Measurements from ENCODE around the gene HDHD5. TPM values are rescaled to one million over a fixed set of nuclear protein-coding genes. Genes with fewer than 3 reads are reported as not detected.

HDHD5 gene
- 10 to 100 TPM; 22.0 to 71.3 TPM for total RNA-seq

DNA sequence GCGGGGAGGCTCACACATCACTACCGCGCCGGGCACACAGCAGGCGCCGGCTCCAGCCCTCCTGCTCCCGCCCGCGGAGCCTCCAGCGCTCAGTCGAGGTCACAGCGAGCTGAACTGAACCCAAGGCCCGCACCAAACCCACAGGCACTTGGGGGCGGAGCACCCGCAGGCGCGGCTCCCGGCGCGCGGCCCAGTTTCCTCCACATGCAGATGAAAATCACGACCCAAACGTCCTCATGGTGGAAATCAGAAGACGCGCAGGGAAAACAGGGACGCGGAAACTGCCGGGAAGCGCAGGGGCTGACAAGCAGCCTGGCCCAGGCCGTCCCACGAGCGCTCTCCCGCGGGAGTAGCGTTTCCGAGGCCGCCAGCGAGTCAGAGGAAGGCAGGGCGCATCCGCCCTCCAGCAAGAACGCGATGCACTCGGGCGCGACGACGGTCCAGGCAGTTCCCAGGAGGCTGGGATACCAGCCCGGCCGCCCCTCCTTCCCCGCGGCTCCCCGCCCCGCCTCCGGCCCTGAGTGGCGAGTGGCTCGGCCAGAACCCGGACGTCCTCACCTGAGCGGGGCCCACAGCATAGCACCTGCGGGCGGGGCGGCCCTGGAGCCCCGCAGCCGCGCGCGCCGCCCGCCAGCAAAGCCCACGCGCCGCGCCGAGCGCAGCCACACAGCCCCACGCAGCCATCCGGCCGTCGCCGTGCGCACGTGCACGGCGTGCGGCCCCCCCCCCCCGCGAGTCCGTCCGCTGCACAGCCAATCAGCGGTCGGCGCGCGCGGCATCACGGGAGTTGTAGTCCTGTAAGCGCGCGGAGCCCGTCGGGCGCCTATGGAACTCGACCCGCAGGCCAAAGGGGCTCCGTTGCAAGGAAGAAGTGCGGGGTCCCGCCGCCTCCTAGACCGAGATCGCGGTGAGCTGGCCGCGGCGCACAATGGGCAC lies at the start of gene HDHD5:
HDHD5 (minus strand) TSS at position 710 of the 936 bp plus-strand sequence; CDS start at position 684, 26 bp downstream.
- Mint-ChIP-seq H3K9me3 (no peaks in the 10 kb centered on the region), H3K36me3 (peaks cover 5 to 6% of the 10 kb centered on the region in 2 donors), H3K27ac (peak within 1 kb of the TSS; percentile 74 to 94)
- ATAC-seq, result peak; percentile 82 to 85
- DNase-seq (ENCODE audit: low spot score in 2 of 2), result peak; percentile 83 to 86

DNA sequence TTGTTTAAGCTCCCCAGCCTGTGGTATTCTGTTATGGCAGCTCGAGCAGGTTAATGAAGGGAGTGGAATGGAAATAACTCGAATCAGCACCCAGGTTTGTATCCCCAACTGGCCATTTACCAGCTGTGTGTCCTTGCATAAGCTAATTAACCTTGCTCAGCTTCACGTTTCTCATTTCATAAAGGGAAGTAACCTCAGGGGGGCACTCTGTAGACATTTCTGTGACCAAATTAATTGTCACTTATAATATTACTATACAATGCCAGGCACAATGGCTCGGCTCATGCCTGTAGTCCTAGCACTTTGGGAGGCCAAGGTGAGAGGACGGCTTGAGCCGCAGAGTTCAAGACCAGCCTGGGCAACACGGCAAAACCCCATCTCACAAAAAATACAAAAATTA lies 46.4 kb upstream of the HDHD5 start:
- H3K36me3 Mint-ChIP-seq, result no peaks in the 10 kb centered on the region
- ATAC-seq (no peak), DNase-seq (ENCODE audit: low spot score in 2 of 2) (no peak)
- H3K9me3 Mint-ChIP-seq, result no peaks in the 10 kb centered on the region
- H3K27ac Mint-ChIP-seq, result no peak overlapping the region

DNA sequence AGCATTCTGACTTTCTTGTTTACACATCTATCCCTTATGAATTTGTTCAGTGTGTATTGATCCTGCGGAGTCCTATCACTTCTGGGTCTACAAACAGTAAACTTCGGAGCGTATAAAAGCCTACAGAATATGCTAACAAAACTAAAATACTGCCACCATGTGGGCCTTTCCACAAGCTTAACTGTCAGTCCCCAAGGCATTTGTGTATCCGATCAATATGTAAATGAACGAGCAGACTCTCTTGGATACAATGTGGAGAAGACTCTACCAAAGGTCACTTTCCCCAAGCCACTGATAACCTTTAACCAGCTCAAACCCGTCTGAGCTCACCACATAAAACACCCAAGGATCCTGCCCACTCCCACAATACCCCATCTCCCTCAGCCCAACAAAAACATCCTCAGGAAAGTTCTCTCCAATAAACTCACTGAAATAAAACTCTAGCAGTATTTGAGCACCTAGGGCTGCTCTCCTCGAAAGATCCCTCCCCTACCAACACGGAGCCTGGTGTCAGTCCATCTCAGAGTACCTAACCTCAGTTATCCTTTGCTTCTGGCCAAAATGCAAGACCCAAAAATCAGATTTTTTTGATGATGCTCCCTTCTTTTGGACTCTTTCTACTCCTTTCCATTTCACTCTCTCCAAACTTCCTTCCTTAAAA lies 42.3 kb upstream of the HDHD5 start:
- Mint-ChIP-seq H3K27ac (no peak overlapping the region), H3K9me3 (no peaks in the 10 kb centered on the region), H3K36me3 (no peaks in the 10 kb centered on the region)
- ATAC-seq (no peak), DNase-seq (ENCODE audit: low spot score in 2 of 2) (no peak)

DNA sequence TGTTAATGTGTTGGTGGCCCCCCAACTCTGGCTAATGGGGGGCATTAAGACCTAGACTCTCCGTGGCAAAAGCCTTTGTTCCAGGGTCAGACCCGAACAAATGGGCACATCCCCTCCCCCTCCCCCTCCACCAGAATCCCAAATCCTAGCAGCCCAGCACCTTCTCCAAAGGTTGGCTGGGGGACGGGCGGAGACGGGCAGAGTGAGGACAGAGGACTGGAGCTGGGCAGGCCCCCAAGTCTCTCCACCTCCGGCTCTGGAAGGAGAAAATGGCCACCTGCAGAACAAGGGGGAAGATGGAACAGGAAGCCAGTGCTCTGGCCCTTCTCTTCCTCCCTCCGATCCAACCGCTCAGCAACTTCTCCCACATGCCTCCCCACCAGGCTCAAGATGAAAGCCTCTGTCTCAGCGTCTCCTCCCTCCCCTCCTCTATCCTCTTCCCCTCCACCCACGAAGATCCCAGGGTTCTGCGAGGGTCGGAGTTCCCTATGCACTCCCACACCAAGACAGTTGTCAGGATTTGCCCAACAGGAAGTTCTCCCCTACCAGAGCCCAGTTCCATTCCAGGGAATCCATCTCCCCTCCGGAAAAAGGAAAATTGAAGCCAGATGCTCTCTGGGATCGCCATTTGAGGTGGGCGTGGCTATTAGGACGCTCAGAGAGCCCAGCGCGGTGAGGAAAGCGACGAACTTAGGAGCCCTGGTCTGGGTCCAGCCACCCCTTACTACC lies 40.1 kb upstream of the HDHD5 start:
- peak overlapping the region in 1 of 2 donors; percentile 18 for H3K27ac Mint-ChIP-seq
- no peaks in the 10 kb centered on the region for H3K9me3 Mint-ChIP-seq
- no peaks in the 10 kb centered on the region for H3K36me3 Mint-ChIP-seq
- DNase-seq (ENCODE audit: low spot score in 2 of 2), result no peak
- ATAC-seq, result no peak

DNA sequence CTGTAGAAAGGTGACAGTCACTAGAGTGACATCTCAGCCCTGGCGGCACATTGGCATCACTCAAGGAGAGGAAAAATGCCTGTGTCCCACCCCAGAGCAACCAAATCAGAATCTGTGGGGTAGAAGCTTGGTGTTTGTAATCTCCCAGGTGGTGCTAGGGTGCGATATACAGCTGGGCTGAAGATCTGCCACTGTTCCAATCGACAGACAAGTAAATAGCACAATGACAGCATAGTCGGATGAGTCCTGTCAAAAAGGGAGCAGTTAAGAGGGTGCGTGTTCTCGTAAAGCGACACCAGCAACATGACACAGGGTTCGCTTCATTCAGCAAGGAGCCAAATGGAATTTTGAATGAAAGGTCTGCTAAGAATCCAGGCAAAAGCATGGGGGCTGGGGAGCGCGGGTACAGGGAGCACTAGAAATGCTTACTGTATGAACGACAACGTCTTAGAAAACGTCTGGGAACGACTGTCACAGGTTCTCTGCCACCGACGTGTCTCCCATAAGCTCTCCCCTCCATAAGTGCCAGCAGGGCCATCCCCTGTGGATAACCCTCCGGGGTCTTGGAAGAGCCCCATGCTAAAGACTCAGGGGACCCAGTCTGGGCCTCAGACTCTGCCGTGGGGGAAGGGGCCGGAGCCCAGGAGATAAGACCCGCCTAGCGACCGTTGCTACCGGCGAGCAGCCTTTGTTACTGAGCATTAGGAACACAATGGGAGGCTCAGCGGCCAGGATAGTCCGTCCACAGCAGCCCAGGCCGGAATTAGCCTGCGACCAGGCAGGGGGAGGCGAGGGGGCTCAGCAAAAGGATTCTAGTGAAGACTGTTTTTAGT lies 39.3 kb upstream of the HDHD5 start:
- DNase-seq (ENCODE audit: low spot score in 2 of 2) (no peak), ATAC-seq (no peak)
- H3K36me3 Mint-ChIP-seq, result no peaks in the 10 kb centered on the region
- no peaks in the 10 kb centered on the region for H3K9me3 Mint-ChIP-seq
- H3K27ac Mint-ChIP-seq, result no peak overlapping the region

DNA sequence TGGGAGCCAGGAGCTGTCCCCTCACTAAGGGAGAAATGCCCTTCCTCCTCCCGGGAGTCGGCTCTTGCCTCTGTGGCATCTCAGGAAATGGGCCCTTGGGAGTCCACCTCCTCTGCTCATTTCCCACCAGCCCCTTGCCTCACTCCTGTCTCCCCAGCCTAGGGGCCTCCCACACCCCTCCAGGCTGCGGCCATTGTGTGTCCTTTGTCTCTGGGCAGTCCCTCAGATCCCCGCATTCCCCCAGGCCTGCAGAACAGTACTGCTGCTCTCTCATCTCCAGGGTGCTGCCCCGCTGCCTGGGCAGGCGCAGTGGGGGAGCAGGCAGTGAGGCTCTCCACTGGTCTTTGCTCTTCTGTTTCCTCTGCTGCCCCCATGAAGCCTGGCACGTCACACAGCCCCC lies 35.1 kb upstream of the HDHD5 start:
- Mint-ChIP-seq H3K27ac (peak overlapping the region; percentile 46 to 47), H3K9me3 (no peaks in the 10 kb centered on the region)
- ATAC-seq, result no peak

DNA sequence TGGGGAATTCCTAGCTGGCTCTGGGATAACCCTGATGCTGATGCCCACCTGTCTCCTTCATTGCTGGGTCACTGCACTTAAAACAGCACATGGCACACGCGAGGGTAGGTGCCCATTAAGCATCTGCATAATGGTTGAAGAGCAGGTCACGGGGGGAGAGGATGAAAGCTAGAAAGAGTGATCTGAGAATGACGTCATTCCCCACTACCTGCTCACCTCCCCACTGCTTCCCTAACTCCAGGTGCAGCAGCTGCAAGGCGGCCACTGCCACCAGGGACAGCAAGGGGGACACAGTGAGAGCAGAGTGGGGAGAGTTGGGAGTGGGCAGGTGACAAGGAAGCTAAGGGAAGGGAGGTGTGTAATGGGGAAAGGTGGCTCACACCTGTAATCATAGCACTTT lies 33.1 kb upstream of the HDHD5 start:
- H3K27ac Mint-ChIP-seq, result peak overlapping the region in 1 of 2 donors; percentile 34
- DNase-seq (ENCODE audit: low spot score in 2 of 2), result no peak
- no peak for ATAC-seq
- no peaks in the 10 kb centered on the region for H3K36me3 Mint-ChIP-seq
- H3K9me3 Mint-ChIP-seq, result no peaks in the 10 kb centered on the region

More for the DNA sequence above, 35.1 kb upstream of the HDHD5 start:
- DNase-seq (ENCODE audit: low spot score in 2 of 2), result no peak
- H3K36me3 Mint-ChIP-seq, result no peaks in the 10 kb centered on the region

DNA sequence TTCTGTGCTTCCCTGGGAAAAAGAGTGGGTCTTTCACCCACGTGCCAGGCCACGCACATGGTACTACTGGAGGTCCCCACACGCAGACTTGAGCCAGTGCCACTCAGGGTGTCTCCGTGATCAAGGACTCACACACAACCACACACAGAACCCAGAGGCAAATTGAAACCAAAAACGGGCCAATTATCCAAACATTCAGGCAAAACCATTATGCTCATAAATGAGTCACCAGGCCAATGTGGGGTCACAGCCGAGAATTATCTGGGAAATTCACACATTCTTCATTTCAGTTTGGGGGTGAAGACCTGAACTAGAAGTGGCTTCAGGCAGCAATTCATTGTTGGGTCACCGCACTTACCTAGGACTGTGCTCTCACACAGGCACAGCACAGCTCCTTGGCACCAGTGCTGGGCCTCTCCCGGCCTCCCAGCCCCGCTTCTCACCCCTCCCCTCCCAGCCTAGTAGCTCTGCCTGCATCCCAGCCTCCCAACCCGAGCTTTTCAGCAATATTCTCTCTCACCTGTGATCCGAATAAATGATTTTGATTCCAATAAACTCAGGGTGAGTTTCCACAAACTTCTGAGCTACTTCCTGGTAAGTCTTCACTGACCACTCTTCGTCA lies 32.2 kb upstream of the HDHD5 start:
- H3K36me3 Mint-ChIP-seq, result no peaks in the 10 kb centered on the region
- H3K27ac Mint-ChIP-seq, result peak overlapping the region in 1 of 2 donors; percentile 22
- no peak for ATAC-seq
- no peaks in the 10 kb centered on the region for H3K9me3 Mint-ChIP-seq
- DNase-seq (ENCODE audit: low spot score in 2 of 2), result no peak

DNA sequence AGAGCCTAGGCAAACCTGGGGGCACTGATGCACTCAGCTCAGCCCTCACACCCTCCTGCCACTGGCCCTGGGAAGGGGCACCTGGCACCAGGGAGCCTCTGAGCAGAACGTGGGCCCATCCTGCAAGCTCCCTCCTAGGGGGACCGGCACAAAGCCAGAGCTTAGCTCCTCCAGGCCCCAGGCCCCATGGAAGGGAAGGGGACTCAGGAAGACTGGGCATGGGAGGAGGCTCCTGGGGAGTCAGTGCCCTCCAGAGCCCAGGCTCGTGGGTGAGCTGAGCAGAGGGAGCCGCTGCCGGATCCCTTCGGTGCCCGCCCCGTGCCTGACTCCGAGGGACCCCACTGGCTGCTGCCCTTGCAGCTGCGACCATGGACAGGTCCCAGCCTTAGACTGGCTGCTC lies 31.6 kb upstream of the HDHD5 start:
- H3K9me3 Mint-ChIP-seq, result no peaks in the 10 kb centered on the region
- H3K27ac Mint-ChIP-seq, result peak overlapping the region in 1 of 2 donors; percentile 22
- no peak for DNase-seq (ENCODE audit: low spot score in 2 of 2)
- no peak for ATAC-seq
- H3K36me3 Mint-ChIP-seq, result no peaks in the 10 kb centered on the region

DNA sequence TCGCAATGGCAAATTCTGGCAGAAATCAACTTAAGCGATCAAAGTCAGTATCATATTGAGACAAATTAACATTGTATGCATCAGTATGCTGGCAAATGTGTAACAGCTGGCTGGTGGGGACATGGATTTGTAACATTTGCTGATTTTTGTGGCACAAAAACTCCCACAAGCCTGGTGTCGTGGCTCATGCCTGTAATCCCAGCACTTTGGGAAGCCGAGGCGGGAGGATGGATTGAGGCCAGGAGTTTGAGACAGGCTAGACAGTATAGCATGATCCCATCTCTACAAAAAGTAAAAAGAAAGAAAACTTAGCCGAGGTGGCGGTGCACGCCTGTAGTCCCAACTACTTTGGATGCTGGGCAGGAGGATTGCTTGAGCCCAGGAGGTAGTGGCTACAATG lies 17.6 kb upstream of the HDHD5 start:
- DNase-seq (ENCODE audit: low spot score in 2 of 2) (no peak), ATAC-seq (no peak)
- Mint-ChIP-seq H3K27ac (no peak overlapping the region), H3K36me3 (no peaks in the 10 kb centered on the region), H3K9me3 (no peaks in the 10 kb centered on the region)

DNA sequence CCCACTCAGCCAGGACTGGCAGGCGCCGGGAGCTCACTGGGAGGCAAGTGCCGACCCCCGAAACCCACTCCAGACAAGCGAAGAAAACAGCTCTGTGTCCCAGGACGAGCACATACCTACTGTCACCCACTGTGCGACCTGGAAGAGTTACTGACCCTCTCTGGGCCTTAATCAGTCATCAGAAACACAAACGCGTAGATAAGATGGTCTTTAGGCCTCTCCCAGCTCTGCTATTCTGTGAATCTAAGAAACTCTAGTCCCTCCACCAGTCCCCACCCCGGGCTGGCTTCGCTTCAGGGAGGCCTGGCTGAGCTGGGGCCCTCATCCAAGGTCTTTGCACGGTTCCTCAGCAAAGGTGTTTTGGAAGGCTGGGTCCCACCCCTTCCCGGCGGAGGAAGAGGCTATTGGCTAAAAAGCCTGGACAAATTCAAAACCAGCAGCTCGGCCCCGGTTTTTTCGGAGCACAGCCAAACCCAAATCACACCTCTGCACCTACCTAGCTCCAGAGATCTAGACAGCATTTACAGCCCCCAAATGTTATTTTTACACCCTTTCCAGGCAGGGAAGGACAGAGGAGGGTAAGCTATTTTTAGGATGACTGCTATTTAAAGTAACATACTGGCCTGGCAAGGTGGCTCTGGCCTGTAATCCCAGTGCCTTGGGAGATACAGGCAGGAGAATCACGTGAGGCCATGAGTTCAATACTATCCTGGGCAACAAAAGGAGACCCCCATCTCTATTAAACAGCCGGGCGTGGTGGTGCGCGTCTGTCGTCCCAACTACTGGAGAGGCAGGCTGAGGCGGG lies 13.2 kb upstream of the HDHD5 start:
- no peak for DNase-seq (ENCODE audit: low spot score in 2 of 2)
- Mint-ChIP-seq H3K9me3 (no peaks in the 10 kb centered on the region), H3K27ac (peak overlapping the region; percentile 36 to 77), H3K36me3 (no peaks in the 10 kb centered on the region)
- no peak for ATAC-seq

DNA sequence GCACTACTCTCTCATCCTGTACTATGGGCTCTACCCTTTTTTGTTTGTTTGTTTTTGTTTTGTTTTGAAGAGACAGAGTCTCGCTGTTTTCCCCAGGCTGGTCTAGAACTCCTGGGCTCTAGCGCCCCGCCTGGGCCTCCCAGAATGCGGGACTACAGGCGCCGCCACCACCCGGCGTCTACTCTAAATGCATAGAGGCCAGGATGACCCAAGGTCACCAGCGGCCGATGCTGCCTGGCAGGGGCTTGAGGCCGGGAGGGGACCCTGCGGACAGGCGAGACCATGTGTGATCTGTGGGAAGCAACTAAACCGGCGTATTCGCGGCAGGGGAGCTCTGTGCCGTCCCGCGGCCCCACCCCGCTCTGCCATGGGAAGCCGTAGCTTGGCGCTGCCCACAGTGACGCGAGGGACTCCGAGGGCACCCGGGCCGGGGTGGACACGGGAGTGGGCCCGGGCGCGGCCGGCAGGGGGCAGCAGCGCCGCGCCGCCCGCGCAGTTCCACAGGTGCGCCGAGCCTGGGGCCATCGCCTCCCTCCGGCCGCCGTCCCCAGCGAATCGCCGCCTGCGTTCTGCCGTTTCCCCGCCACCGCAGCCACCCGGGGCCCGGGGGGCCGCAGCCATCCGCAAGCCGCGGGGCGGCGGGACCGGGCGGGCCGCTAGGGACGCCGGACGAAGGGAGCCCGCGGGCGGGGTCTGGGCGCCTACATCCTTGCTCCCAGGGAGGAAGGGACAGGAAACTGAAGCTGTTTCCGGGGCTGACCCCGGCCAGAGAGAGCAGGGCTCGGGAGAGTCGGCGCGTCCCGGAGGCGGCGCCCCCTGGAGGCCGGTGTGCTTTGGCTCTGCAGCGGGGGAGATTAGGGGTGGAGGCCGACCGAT lies 12.3 kb upstream of the HDHD5 start:
- DNase-seq (ENCODE audit: low spot score in 2 of 2) (peak; percentile 89 to 90), ATAC-seq (peak; percentile 95 to 96)
- no peaks in the 10 kb centered on the region for H3K9me3 Mint-ChIP-seq
- peak overlapping the region; percentile 3 to 77 for H3K27ac Mint-ChIP-seq
- no peaks in the 10 kb centered on the region for H3K36me3 Mint-ChIP-seq

DNA sequence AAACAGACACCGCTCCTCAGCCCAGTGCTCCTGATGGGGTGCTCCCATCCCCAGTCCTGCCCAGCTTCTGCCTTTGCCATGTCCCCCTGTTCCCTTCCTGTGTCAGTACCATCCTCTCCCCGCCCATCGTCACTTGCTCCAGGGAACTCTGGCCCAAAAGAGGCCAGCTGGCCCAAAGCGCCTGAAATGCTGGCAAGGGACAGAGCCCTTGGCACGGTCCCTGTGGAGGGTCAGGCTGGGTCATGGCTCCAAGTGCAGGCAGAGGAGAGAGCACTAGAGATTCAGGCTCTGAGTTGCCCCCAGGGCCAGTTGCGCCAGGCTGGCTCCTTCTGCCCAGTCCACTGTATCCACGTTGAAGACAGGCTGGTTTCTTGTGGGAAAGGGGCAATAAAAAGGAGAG lies 8.4 kb upstream of the HDHD5 start:
- Mint-ChIP-seq H3K9me3 (no peaks in the 10 kb centered on the region), H3K36me3 (no peaks in the 10 kb centered on the region), H3K27ac (no peak overlapping the region)
- no peak for DNase-seq (ENCODE audit: low spot score in 2 of 2)
- no peak for ATAC-seq

DNA sequence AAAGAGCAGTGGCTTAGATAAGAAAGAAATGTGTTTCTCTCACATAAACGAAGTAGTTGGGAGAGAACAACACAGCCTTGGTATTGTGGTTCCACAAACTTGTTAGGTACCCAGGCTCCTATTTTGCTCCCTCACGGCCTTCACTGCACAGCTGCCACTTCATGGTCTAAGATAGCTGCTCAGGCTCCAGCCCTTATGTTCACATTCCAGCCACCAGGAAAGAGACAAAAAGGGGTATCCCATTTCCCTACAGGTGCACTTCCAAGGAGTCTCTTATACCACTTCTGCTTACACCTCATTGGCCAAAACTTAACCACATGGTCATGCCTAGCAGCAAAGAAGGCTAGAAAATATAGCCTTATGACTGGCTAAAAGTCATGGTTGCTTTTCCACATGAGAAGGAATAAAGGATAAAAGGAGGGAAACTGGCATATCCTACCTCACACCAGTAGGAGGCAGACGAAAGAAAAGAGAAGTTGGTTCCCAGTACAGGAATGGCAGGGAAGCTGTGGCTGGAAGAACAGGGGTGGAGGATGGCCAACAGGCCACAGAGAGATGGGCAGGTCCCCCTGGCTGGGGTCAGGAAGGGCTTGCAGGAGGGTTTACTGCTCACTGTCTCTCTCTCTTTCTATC lies 5.4 kb upstream of the HDHD5 start:
- no peak for DNase-seq (ENCODE audit: low spot score in 2 of 2)
- ATAC-seq, result no peak
- no peak overlapping the region for H3K27ac Mint-ChIP-seq
- no peaks in the 10 kb centered on the region for H3K9me3 Mint-ChIP-seq
- peaks cover 0 to 5% of the 10 kb centered on the region in 2 donors for H3K36me3 Mint-ChIP-seq
